Measurements from ENCODE around the gene CALHM3. TPM values are rescaled to one million over a fixed set of nuclear protein-coding genes. Genes with fewer than 3 reads are reported as not detected.
A peak's percentile ranks its signal among the peaks of the same experiment; 100 is the strongest.
"Not testable (repeated sequence)": the region's sequence is repeated elsewhere in the genome, so short reads cannot be mapped to it uniquely, and the experiment has no call there.

CALHM3 gene
- total RNA-seq, 2 donors from 2014 or later = not detected

- ATAC-seq (peak; percentile 56 to 78), DNase-seq (no peak)
- intact Hi-C loops (cut with DNase I) = no loop called here
Measured at GRCh38 chr10:103504181-103504783, 25.2 kb upstream of the CALHM3 start.

- intact Hi-C loops (cut with DNase I); DNase-seq; ATAC-seq: not testable (repeated sequence)
Measured at GRCh38 chr10:103503777-103504176, 24.7 kb upstream of the CALHM3 start.

- ATAC-seq = no peak
- DNase-seq = no peak
- intact Hi-C loops (cut with DNase I) = no loop called here
Measured at GRCh38 chr10:103502849-103503660, 24.0 kb upstream of the CALHM3 start.

- DNase-seq (no peak), ATAC-seq (no peak)
- intact Hi-C loops (cut with DNase I) = no loop called here
Measured at GRCh38 chr10:103501186-103501585, 22.1 kb upstream of the CALHM3 start.

- intact Hi-C loops (cut with DNase I) = no loop called here
- ATAC-seq (no peak), DNase-seq (no peak)
Measured at GRCh38 chr10:103500481-103500880, 21.4 kb upstream of the CALHM3 start.

GRCh38 chr10:103499881-103500280 lies 20.8 kb upstream of the CALHM3 start:
- no peak for DNase-seq
- intact Hi-C loops (cut with DNase I) = no loop called here
- no peak for ATAC-seq

- intact Hi-C loops (cut with DNase I) = no loop called here
- ATAC-seq (no peak), DNase-seq (no peak)
Measured at GRCh38 chr10:103498936-103499638, 20.0 kb upstream of the CALHM3 start.

- ATAC-seq = no peak
- no peak for DNase-seq
- intact Hi-C loops (cut with DNase I) = no loop called here
Measured at GRCh38 chr10:103497161-103497915, 18.3 kb upstream of the CALHM3 start.

GRCh38 chr10:103495321-103495720 lies 16.3 kb upstream of the CALHM3 start:
- ATAC-seq (no peak), DNase-seq (no peak)
- intact Hi-C loops (cut with DNase I) = no loop called here

GRCh38 chr10:103493916-103494877 lies 15.2 kb upstream of the CALHM3 start:
- intact Hi-C loops (cut with DNase I) = no loop called here
- peak; percentile 24 to 31 for ATAC-seq
- no peak for DNase-seq

GRCh38 chr10:103493362-103493915 lies 14.4 kb upstream of the CALHM3 start, which contains the start of gene NEURL1:
Gene NEURL1, plus strand, starts transcription at chr10:103493705. Its CDS starts 683 bp downstream, at chr10:103494388.
- ATAC-seq = peak; percentile 7 to 17
- no peak for DNase-seq

GRCh38 chr10:103492655-103493261 lies 13.7 kb upstream of the CALHM3 start:
- intact Hi-C loops (cut with DNase I) = no loop called here
- DNase-seq (no peak), ATAC-seq (no peak)

More at GRCh38 chr10:103493362-103493915, 14.4 kb upstream of the CALHM3 start, which contains the start of gene NEURL1:
- intact Hi-C loops (cut with DNase I) = no loop called here

- DNase-seq = no peak
- intact Hi-C loops (cut with DNase I) = no loop called here
- ATAC-seq = peak; percentile 70 to 82
Measured at GRCh38 chr10:103491729-103492364, 12.8 kb upstream of the CALHM3 start.

GRCh38 chr10:103490986-103491314 lies 11.9 kb upstream of the CALHM3 start:
- ATAC-seq (no peak), DNase-seq (no peak)
- intact Hi-C loops (cut with DNase I) = no loop called here

- no peak for ATAC-seq
- intact Hi-C loops (cut with DNase I) = loop anchor here in 1 of 2 donors (5.0 kb wide), 1 partner anchor 70 kb away; no protein-coding TSS in a partner anchor
- DNase-seq = no peak
Measured at GRCh38 chr10:103487410-103487708, 8.3 kb upstream of the CALHM3 start.

GRCh38 chr10:103486635-103487409 lies 7.8 kb upstream of the CALHM3 start:
- ATAC-seq, DNase-seq: not testable (repeated sequence)
- intact Hi-C loops (cut with DNase I) = loop anchor here in 1 of 2 donors (5.0 kb wide), 1 partner anchor 70 kb away; no protein-coding TSS in a partner anchor

All from left cardiac atrium (tissue), 4 donors.